ENCODE results near the gene TVP23C.

Gene TVP23C

DNA sequence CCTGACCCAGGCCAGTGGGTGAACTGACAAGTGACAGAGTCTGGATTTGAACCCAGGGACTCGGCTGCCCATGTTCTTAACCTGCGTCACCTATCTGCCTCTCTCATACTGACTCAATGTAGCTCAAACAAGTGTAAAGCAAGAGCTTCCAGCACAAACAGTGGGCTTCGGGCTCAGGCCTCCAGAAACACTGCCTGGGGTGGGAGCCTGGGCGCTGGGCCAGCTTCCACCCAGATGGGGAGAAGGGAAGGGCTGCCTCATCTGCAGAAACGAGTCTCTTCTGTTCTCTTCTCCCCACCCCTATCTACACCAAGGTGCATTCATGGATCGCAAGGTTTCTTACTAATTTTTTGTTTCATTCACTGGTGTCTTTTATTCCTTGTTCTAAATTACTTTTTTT, 97.2 kb downstream of the TVP23C start:
- no peak for FAIRE-seq
- DNase-seq (ENCODE audit: insufficient read length, low spot score), result no peak

DNA sequence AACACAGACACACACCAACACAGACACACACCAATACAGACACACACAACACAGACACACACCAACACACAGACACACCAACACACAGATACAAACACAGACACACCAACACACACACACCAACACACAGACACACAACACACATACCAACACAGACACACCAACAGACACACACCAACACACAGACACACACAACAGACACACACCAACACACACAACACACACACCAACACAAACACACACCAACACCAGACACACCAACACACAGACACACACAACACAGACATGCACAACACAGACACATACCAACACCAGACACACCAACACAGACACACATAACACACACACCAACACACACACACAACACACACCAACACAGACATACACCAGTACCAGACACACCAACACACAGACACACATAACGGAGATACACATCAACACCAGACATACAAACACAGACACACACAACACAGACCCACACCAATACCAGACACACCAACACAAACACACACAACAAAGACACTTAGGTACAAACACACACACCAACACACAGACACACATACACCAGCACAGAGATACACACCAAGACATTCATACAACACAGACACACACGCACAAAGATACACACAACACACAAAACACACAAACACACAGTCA, 98.1 kb downstream of the TVP23C start:
- FAIRE-seq (no peak), DNase-seq (ENCODE audit: insufficient read length, low spot score) (no peak)

DNA sequence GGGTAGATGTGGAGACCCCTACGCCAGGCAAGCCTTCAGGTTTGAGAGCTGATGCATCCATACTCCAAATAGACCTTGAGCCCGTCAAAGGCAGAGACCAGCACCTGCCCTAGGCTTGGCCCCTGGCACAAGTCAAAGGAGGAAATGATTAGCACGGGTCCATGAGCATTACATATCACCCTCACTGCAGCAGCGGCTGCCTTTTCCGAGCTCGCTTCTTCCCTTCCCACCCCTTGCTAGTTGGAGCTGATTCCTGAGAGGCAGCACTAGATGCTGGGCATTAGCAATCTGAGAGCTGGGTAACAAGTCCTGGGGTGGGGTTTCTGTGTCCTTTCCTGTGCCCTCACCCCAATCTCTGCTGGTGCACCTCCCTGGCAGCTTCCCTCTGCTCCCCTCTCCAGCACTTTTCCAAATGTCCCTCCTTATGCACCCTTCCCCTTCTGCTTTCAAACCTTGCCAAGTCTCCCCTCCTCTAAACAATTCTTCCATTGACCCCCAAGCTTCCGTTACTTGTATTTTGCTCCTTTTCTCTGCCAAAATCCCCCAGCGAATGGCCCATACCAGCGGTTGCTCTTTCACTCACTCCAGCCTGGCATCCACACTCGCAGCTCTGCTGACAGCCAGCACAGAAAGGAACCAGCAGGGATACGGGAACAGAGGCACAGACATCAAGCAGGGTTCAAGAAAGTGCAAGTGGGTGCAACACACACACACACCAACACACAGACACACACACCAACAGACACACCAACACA, 98.9 kb downstream of the TVP23C start:
- DNase-seq (ENCODE audit: insufficient read length, low spot score) (no peak), FAIRE-seq (no peak)

DNA sequence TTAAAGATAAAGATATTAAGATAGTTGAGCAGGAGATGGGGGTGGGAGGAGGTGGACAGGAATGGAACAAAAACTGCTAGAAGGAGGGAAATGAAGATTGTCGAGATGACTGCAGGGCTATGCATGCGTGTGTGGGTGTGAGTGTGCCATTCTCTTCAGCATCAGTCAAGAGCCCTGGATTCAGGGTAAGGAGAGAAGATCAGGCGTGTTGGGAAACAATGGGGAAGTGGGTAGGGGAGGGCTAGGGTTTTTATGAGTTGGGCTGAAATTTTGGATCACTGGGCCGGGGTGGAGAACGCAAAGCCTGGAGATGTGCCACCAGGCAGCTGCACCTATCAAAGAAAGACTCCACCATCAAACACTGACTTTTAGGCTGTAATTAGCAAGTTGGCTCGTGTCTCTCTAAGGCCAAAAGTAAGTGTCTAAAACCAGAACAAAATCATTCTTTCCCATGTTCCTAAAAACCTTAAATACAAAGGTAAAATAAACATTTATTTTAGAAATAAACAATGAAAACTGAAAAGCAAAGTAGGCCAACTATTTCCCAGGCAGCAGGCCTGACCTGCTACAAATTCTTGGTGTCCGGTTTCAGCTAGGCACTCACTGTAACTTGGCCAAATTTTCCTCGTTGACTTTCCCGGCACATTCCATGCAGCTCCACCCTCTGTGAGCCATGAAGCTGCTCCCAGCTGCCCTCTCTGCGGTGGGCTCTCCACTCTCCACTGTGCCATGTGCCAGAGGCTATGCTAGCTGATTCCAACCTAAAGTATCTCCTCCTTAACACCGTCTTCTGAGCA, 100.1 kb downstream of the TVP23C start:
- no peak for DNase-seq (ENCODE audit: insufficient read length, low spot score)
- no peak for FAIRE-seq

DNA sequence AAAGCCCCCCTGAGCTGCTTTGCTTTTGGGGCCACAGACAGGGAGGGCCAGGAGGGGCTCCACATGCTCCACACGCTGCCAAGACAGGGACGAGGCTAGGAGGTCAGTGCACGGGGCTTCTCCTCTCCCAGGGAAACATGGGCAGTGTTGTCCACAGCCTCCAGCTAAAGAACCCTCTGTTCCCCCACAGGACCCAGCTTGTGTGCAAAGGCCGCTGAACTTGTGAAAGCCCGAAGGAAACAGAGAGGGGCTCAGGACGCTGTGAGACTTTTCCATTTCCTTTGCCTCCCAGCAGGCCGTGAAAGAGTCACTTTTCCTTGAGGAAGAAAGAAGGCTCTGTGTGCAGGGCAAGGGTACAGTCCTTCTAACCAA, 105.6 kb downstream of the TVP23C start:
- DNase-seq (ENCODE audit: insufficient read length, low spot score), result no peak
- no peak for FAIRE-seq

DNA sequence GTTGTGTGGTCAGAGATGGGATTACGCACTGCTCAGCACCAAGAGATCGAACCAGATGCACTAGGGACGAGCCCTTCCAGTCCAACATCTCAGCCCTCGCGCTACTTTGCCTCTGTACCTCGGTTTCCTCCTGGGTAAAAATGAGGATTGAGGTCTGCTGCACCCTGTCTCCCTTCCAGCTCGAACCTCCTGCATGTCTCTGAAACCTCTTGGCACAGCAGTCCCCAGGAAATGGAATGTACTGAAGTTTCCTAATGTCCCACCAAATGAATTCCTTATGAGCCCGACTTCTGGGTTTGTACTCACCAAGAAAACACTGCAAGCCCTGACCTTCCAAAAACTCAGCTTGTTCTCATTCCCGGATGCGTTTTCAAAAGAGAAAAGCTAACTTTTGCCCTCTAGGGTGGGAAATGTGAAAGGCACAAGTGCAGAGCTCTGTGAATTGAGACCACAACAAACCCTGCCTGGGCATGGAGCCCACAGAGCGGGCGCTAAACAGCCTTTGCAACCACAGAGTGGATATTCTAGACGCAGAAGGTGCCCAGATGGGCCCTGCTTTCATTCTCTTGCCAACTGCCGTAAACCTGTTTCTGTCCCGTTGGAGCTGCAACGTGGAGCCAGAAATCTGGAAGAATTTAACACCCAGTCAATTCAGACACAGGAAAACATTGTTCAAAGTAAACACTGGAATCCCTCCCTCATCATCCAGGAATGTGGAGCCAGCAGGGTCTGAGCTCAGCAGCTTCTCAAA, 106.1 kb downstream of the TVP23C start:
- no peak for DNase-seq (ENCODE audit: insufficient read length, low spot score)
- no peak for FAIRE-seq

DNA sequence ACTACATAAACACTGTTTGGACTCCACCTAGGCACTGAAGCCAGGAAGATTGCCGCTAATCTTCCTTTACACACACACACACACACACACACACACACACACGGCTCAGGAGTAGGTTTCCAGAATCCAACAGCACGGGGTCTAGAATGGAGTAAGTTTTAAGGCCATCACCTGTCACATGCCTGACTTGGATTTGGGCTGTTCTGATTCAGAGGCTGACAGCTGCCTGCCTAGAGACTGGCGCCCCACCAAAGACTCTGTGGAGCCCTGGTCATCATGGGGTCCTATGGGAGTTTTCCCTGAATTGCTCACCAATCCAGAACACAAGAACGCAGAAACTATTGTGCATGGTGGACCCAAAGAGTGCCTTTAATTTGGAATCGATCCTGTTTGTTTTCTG, 106.8 kb downstream of the TVP23C start:
- DNase-seq (ENCODE audit: insufficient read length, low spot score) (no peak), FAIRE-seq (no peak)

DNA sequence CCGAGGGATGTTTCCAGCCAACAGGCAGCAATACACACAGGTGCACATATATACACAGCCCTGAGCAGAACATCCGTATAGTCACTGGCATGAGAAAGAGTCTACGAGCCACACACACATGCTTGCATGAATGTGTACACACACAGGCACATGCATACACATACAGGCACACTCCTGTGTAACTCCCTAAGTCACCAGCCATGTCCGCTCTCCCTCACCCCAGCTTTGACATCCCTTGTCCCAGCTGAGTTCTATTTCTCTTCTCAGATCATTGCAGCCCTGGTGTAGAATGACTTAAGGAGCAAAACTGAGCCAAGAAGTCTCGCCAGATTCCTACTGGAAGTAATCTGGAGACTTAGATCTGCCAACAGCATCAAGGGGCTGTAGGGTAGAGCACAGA, 108.9 kb downstream of the TVP23C start:
- FAIRE-seq (no peak), DNase-seq (ENCODE audit: insufficient read length, low spot score) (no peak)

DNA sequence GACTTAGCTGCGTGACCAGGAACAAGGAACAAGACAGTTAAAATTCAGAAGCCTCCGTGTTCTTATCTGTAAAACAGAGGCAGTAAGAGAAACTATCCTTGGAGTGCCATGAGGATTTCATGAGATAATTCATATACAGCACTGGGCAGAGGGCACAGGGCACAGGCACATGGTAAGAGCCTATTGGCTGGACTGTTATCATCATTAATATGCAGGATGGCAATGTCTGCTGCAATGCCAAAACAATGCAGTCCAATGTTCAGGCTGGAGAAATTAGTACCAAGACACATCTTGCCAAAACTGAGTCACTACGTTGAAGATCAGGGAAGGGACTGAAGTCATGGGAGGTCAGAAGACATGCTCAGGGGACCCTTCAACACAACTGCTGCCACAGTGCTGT, 109.5 kb downstream of the TVP23C start:
- FAIRE-seq, result no peak
- no peak for DNase-seq (ENCODE audit: insufficient read length, low spot score)

DNA sequence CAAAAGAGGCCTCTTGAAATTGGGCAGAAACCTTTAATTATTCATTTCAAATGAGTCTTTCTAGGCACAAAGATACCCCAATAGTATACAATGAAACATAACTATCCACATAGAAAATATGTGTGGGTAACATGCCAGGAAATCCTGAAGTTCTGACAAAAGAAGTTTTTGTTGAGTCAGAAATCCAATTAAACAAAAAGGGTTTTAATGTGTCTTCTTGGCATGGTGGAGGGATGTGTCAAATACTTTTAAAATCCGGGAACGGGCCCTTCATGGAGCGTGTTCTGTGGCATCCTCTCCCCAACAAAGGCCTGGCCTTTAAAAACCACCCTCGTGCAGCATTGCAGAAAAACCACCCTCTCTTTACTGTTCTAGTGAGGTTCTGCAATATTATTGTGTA, 110.0 kb downstream of the TVP23C start:
- no peak for FAIRE-seq

DNA sequence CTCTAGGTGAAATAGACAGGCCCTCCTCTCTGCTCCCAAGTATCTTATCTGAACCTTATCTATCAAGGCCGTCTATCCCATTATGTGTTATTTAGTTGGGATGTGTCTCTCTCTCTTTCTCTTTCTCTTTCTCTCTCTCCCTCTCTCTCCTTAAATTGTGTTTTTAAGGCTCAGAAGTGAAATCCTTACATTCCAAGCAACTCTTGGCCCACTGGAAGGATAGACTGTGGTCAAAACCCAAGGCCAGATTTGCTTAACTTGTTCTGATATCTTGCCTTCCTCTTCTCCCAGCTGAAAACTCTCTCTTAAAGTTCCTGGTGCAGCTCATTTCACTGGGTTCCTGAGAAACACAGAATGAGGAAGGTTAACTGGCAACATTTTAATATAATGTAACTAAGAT, 110.5 kb downstream of the TVP23C start:
- FAIRE-seq (no peak), DNase-seq (ENCODE audit: insufficient read length, low spot score) (no peak)

More for the DNA sequence above, 110.0 kb downstream of the TVP23C start:
- no peak for DNase-seq (ENCODE audit: insufficient read length, low spot score)
